KMS-11 (cell line): Measurements from ENCODE around the gene ENOSF1.

Experiments
- H2AFZ ChIP-seq: fragments of 200-600 bp; sonication (generic); 2 replicates; pipeline ENCODE4 v1.6.1; 2016; ENCODE audit warnings: antibody characterized with exemption, mixed run types, low read depth
- H3K27ac ChIP-seq: fragments of 200-600 bp; sonication (generic); 2 replicates; pipeline ENCODE4 v1.6.1; 2016; ENCODE audit warnings: mild to moderate bottlenecking, mixed run types
- H3K27me3 ChIP-seq: fragments of 200-600 bp; sonication (generic); 2 replicates; pipeline ENCODE4 v1.6.1; 2017; ENCODE audit warnings: mild to moderate bottlenecking, low read depth, mixed run types, moderate library complexity; ENCODE audit not compliant: insufficient read depth
- H3K36me3 ChIP-seq: fragments of 200-600 bp; sonication (generic); 2 replicates; pipeline ENCODE4 v1.6.1; 2017; ENCODE audit warnings: mild to moderate bottlenecking, mixed run types; ENCODE audit not compliant: insufficient read depth
- H3K4me1 ChIP-seq: fragments of 200-600 bp; sonication (generic); 2 replicates; pipeline ENCODE4 v1.6.1; 2016; ENCODE audit warnings: mild to moderate bottlenecking, low read depth, mixed run types; ENCODE audit not compliant: poor library complexity, severe bottlenecking
- H3K4me2 ChIP-seq: fragments of 200-600 bp; sonication (generic); 2 replicates; pipeline ENCODE4 v1.7.0; 2016; ENCODE audit warnings: mild to moderate bottlenecking, mixed run types
- H3K4me3 ChIP-seq: fragments of 200-600 bp; sonication (generic); IDR thresholded peaks from 2 replicates; pipeline ENCODE4 v1.6.1; 2017; ENCODE audit warnings: low read depth, low read length, mixed read lengths; ENCODE audit not compliant: insufficient read depth
- H3K79me2 ChIP-seq: fragments of 200-600 bp; sonication (generic); 2 replicates; pipeline ENCODE4 v1.6.1; 2016; ENCODE audit warnings: low read depth, mixed run types; ENCODE audit not compliant: insufficient read depth
- H3K9ac ChIP-seq: fragments of 200-600 bp; sonication (generic); 2 replicates; pipeline ENCODE4 v1.6.1; 2016; ENCODE audit warnings: mild to moderate bottlenecking, mixed run types
- H4K20me1 ChIP-seq: fragments of 200-600 bp; sonication (generic); 2 replicates; pipeline ENCODE4 v1.6.1; 2016; ENCODE audit warnings: mild to moderate bottlenecking, mixed run types; ENCODE audit not compliant: insufficient read depth
- TF ChIP-seq, protein P1 (sequence below): fragments of 200-600 bp; sonication (generic); conservative IDR thresholded peaks from 2 replicates; pipeline ENCODE4 v1.6.1; 2017; ENCODE audit warnings: low read depth, mild to moderate bottlenecking, antibody characterized with exemption, low read length, moderate library complexity, mixed read lengths

Gene ENOSF1

DNA sequence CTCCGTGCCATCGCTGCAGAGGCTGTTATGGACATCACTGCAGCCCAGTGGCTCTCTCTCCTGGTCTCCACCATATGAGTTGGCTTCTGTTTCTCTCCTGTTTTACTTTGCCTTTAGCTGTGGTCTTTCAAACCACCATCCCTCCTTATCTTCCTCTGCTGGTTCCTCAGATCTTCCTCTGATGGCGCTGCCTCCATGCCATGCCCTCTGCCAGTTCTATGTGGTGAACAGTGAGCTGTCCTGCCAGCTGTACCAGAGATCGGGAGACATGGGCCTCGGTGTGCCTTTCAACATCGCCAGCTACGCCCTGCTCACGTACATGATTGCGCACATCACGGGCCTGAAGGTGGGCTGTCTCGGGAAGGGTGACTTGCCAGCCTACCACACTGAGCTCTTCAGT lies 41.9 kb downstream of the ENOSF1 start:
- no peaks in the 10 kb centered on the region for H4K20me1 ChIP-seq
- no peak overlapping the region for H2AFZ ChIP-seq
- H3K27ac ChIP-seq = no peak overlapping the region
- H3K4me2 ChIP-seq = no peak overlapping the region
- H3K27me3 ChIP-seq = no peaks in the 10 kb centered on the region
- H3K4me1 ChIP-seq = no peaks in the 10 kb centered on the region
- H3K4me3 ChIP-seq = no peak overlapping the region
- H3K79me2 ChIP-seq = peaks cover 23% of the 10 kb centered on the region
- TF ChIP-seq, protein P1, sequence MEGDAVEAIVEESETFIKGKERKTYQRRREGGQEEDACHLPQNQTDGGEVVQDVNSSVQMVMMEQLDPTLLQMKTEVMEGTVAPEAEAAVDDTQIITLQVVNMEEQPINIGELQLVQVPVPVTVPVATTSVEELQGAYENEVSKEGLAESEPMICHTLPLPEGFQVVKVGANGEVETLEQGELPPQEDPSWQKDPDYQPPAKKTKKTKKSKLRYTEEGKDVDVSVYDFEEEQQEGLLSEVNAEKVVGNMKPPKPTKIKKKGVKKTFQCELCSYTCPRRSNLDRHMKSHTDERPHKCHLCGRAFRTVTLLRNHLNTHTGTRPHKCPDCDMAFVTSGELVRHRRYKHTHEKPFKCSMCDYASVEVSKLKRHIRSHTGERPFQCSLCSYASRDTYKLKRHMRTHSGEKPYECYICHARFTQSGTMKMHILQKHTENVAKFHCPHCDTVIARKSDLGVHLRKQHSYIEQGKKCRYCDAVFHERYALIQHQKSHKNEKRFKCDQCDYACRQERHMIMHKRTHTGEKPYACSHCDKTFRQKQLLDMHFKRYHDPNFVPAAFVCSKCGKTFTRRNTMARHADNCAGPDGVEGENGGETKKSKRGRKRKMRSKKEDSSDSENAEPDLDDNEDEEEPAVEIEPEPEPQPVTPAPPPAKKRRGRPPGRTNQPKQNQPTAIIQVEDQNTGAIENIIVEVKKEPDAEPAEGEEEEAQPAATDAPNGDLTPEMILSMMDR = no peak
- peaks cover 13% of the 10 kb centered on the region; the same call in 1 of the 2 replicates for H3K36me3 ChIP-seq
- no peak overlapping the region for H3K9ac ChIP-seq

DNA sequence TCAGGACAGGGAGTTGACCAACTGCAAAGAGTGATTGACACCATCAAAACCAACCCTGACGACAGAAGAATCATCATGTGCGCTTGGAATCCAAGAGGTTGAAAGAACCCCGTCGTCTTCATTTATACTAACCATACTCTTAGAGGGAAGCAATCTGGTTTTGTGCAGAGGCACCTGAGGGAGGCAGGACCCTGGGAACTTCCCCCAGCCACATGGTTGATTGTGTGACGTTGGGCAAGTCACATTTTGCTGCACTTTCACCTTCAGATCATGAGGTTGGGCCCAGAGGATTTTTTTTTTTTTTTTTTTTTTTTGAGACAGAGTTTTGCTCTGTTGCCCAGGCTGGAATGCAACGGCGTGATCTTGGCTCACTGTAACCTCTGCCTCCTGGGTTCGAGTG lies 43.4 kb downstream of the ENOSF1 start:
- TF ChIP-seq, protein P1 = no peak
- no peaks in the 10 kb centered on the region for H4K20me1 ChIP-seq

DNA sequence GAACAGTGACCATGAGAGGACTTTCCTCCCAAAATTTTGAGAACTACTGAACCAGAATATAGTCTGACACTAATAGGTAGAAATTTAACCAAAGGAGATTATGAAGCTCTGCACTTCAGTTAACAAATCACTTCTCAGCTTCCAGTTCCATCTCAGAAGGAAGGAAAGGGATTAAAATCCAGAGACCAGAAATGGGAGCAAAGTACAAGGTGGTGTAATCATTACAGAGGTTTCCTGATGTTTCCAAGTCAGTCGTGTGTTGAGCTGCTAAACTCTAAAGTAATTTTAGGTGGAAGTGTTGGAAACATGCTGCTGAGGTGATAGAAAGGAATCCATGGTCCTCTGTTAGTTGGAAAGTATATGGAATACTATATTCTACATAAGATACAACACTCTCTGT lies 44.2 kb downstream of the ENOSF1 start:
- H3K27ac ChIP-seq = no peak overlapping the region
- no peak overlapping the region for H3K4me2 ChIP-seq
- no peaks in the 10 kb centered on the region for H4K20me1 ChIP-seq
- peaks cover 13% of the 10 kb centered on the region; the same call in 1 of the 2 replicates for H3K36me3 ChIP-seq
- no peaks in the 10 kb centered on the region for H3K27me3 ChIP-seq
- H3K79me2 ChIP-seq = peaks cover 23% of the 10 kb centered on the region
- H3K9ac ChIP-seq = no peak overlapping the region
- no peak overlapping the region for H2AFZ ChIP-seq
- H3K4me1 ChIP-seq = no peaks in the 10 kb centered on the region
- TF ChIP-seq, protein P1 = no peak
- no peak overlapping the region for H3K4me3 ChIP-seq

More for the DNA sequence above, 43.4 kb downstream of the ENOSF1 start:
- H3K9ac ChIP-seq = no peak overlapping the region
- no peak overlapping the region for H3K4me2 ChIP-seq
- H3K27me3 ChIP-seq = no peaks in the 10 kb centered on the region
- no peak overlapping the region for H2AFZ ChIP-seq
- no peaks in the 10 kb centered on the region for H3K4me1 ChIP-seq
- H3K27ac ChIP-seq = no peak overlapping the region
- peaks cover 23% of the 10 kb centered on the region for H3K79me2 ChIP-seq
- H3K4me3 ChIP-seq = no peak overlapping the region
- H3K36me3 ChIP-seq = peaks cover 13% of the 10 kb centered on the region; the same call in 1 of the 2 replicates

DNA sequence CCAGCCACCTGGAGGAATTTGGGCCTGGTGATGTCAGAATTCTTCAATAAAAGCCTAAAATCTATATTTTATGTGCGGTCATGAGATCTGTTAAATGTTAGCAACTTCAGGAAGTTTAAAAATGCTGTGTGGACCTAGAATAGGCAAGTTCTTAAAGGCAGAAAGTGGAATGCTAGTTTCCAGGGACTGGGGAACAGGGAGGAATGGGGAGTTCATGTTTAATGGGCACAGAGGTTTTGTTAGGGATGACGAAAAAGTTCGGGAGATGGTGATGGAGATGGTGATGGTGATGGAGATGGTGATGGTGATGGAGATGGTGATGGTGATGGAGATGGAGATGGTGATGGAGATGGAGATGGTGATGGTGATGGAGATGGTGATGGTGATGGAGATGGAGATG lies 45.8 kb downstream of the ENOSF1 start:
- Histone ChIP-seq H4K20me1 (no peaks in the 10 kb centered on the region), H3K9ac (no peak overlapping the region), H3K4me1 (no peaks in the 10 kb centered on the region), H3K27me3 (no peaks in the 10 kb centered on the region), H3K79me2 (peaks cover 29% of the 10 kb centered on the region), H3K27ac (no peak overlapping the region), H2AFZ (no peak overlapping the region), H3K4me3 (no peak overlapping the region), H3K4me2 (no peak overlapping the region), H3K36me3 (peaks cover 15% of the 10 kb centered on the region)
- TF ChIP-seq, protein P1 = no peak
